ENCODE data around the gene SLC4A3. TPM values are rescaled to one million over a fixed set of nuclear protein-coding genes. Genes with fewer than 3 reads are reported as not detected.

SLC4A3 gene
- total RNA-seq, 2 donors from 2014 or later: 13.4 to 20.2 TPM

DNA sequence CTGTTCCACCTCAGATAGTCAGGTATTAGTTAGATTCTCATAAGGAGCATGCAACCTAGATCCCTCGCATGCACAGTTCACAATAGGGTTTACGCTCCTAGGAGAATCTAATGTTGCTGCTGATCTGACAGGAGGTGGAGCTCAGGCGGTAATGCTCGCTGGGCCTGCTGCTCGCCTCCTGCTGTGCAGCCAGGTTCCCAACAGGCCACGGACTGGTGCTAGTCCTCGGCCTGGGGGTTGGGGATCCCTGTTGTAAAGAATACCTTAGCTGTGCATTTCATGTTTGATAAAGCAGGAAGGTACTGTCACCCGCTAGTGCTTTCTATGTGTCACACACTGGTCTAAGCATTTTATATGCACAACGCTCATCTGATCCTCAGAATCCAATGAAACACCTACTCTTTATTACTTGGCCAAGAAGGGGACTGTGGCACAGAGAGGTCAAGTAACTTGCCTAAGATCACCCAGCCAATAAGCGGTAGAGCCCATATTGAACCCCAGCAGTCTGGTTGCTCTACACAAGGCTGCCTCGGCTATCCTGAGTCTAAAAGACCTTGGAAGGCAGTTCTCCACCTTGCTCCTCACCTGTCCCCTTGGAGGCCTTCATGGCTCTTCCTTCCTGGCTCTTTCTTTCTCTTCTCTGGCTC is 35.8 kb downstream of the SLC4A3 start:
- no peak overlapping the region for H3K27ac ChIP-seq (ENCODE audit: low read depth, low read length)
- H3K4me3 Mint-ChIP-seq: no peak overlapping the region

DNA sequence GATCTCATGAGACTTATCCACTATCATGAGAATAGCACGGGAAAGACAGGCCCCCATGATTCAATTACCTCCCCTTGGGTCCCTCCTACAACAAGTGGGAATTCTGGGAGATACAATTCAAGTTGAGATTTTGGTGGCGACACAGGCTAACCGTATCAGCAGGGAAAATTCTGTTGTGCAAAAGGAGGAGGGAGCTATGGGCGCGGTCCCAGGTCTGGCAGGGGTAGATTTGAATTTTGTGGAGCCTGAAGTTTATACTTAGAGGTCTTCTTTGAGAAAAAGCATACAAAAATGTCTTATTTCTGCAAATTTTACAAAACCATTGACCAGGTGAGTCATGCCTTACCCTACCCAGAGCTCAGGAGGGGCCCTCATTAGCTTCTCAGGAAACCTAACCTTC is 36.6 kb downstream of the SLC4A3 start:
- no peak overlapping the region for H3K4me3 ChIP-seq (ENCODE audit: low read length)
- peaks cover 21% of the 10 kb centered on the region for H3K9me3 ChIP-seq (ENCODE audit: control insufficient read depth, low read length)
- Mint-ChIP-seq H3K27ac (no peak overlapping the region), H3K27me3 (ENCODE audit: insufficient read depth) (peaks cover 4% of the 10 kb centered on the region), H3K4me1 (peaks cover 8% of the 10 kb centered on the region), H3K36me3 (ENCODE audit: low read depth) (no peaks in the 10 kb centered on the region), H3K4me3 (no peak overlapping the region), H3K9me3 (peaks cover 24% of the 10 kb centered on the region)
- H3K9ac ChIP-seq (ENCODE audit: extremely low read depth, low read length, poor library complexity, severe bottlenecking): no peak overlapping the region
- 98 to 100% methylated on average over 1 to 5 of the region's 5 CpGs for WGBS, 2 experiments (ENCODE audit: insufficient coverage in 1 of 2, insufficient read length in 1 of 2)
- no peak overlapping the region for H3K27ac ChIP-seq (ENCODE audit: low read depth, low read length)
- TF ChIP-seq, protein P1, sequence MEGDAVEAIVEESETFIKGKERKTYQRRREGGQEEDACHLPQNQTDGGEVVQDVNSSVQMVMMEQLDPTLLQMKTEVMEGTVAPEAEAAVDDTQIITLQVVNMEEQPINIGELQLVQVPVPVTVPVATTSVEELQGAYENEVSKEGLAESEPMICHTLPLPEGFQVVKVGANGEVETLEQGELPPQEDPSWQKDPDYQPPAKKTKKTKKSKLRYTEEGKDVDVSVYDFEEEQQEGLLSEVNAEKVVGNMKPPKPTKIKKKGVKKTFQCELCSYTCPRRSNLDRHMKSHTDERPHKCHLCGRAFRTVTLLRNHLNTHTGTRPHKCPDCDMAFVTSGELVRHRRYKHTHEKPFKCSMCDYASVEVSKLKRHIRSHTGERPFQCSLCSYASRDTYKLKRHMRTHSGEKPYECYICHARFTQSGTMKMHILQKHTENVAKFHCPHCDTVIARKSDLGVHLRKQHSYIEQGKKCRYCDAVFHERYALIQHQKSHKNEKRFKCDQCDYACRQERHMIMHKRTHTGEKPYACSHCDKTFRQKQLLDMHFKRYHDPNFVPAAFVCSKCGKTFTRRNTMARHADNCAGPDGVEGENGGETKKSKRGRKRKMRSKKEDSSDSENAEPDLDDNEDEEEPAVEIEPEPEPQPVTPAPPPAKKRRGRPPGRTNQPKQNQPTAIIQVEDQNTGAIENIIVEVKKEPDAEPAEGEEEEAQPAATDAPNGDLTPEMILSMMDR (conservative IDR thresholded peaks at IDR 0.05): no peak
- peaks cover 3% of the 10 kb centered on the region for H3K4me1 ChIP-seq (ENCODE audit: control insufficient read depth, insufficient read depth, low read length)
- DNase-seq: no peak
- H3K36me3 ChIP-seq (ENCODE audit: control insufficient read depth, insufficient read depth, low read length): no peaks in the 10 kb centered on the region
- H3K27me3 ChIP-seq (ENCODE audit: control insufficient read depth, insufficient read depth, low read length, poor library complexity, severe bottlenecking): no peaks in the 10 kb centered on the region

More for the DNA sequence above, 35.8 kb downstream of the SLC4A3 start:
- Mint-ChIP-seq H3K4me1 (peaks cover 8% of the 10 kb centered on the region), H3K27ac (no peak overlapping the region), H3K27me3 (ENCODE audit: insufficient read depth) (peaks cover 6% of the 10 kb centered on the region), H3K9me3 (peaks cover 24% of the 10 kb centered on the region), H3K36me3 (ENCODE audit: low read depth) (no peaks in the 10 kb centered on the region)
- no peak overlapping the region for H3K9ac ChIP-seq (ENCODE audit: extremely low read depth, low read length, poor library complexity, severe bottlenecking)
- no peaks in the 10 kb centered on the region for H3K36me3 ChIP-seq (ENCODE audit: control insufficient read depth, insufficient read depth, low read length)
- 84 to 100% methylated on average over 5 to 11 of the region's 11 CpGs for WGBS, 2 experiments (ENCODE audit: insufficient coverage in 1 of 2, insufficient read length in 1 of 2)
- TF ChIP-seq, protein P1 (conservative IDR thresholded peaks at IDR 0.05): no peak
- peak; percentile 54 for DNase-seq
- peaks cover 3% of the 10 kb centered on the region for H3K4me1 ChIP-seq (ENCODE audit: control insufficient read depth, insufficient read depth, low read length)
- no peak overlapping the region for H3K4me3 ChIP-seq (ENCODE audit: low read length)
- H3K27me3 ChIP-seq (ENCODE audit: control insufficient read depth, insufficient read depth, low read length, poor library complexity, severe bottlenecking): no peaks in the 10 kb centered on the region
- peaks cover 21% of the 10 kb centered on the region for H3K9me3 ChIP-seq (ENCODE audit: control insufficient read depth, low read length)

DNA sequence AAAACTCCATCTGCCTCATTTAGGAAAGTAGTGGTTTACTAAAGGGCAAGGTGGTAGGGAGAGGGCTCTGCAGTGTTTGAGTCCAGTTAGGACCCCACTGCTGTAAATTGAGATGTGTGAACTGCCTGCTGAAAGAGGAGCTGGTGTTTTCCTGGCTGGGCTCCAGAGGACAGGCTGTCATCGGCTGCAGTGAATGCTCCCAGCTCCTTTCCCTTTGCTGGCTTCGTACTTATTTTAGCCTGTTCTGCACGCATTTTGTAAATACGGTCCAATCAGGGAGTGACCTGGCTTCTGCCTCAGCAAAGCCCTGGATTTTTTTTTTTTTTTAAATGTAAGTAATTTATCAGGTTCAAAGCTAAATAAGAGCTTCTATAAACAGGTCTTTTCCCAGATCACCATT is 37.5 kb downstream of the SLC4A3 start:
- Histone ChIP-seq H3K4me1 (ENCODE audit: control insufficient read depth, insufficient read depth, low read length) (peaks cover 3% of the 10 kb centered on the region), H3K9ac (ENCODE audit: extremely low read depth, low read length, poor library complexity, severe bottlenecking) (no peak overlapping the region), H3K9me3 (ENCODE audit: control insufficient read depth, low read length) (peaks cover 21% of the 10 kb centered on the region), H3K27ac (ENCODE audit: low read depth, low read length) (no peak overlapping the region), H3K36me3 (ENCODE audit: control insufficient read depth, insufficient read depth, low read length) (no peaks in the 10 kb centered on the region), H3K4me3 (ENCODE audit: low read length) (no peak overlapping the region), H3K27me3 (ENCODE audit: control insufficient read depth, insufficient read depth, low read length, poor library complexity, severe bottlenecking) (no peaks in the 10 kb centered on the region)
- H3K27ac Mint-ChIP-seq: no peak overlapping the region
- no peak overlapping the region for H3K4me3 Mint-ChIP-seq
- no peaks in the 10 kb centered on the region for H3K36me3 Mint-ChIP-seq (ENCODE audit: low read depth)
- TF ChIP-seq, protein P1 (conservative IDR thresholded peaks at IDR 0.05): no peak
- H3K4me1 Mint-ChIP-seq: peaks cover 8% of the 10 kb centered on the region
- peak; percentile 46 for DNase-seq
- no peaks in the 10 kb centered on the region for H3K27me3 Mint-ChIP-seq (ENCODE audit: insufficient read depth)
- H3K9me3 Mint-ChIP-seq: peaks cover 24% of the 10 kb centered on the region
- WGBS, 2 experiments (ENCODE audit: insufficient coverage in 1 of 2, insufficient read length in 1 of 2): 91 to 100% methylated on average over 1 to 4 of the region's 4 CpGs

All from endodermal cell (in vitro differentiated cells).